ENCODE data around the gene ZBTB21. TPM values are rescaled to one million over a fixed set of nuclear protein-coding genes. Genes with fewer than 3 reads are reported as not detected.

Gene ZBTB21
- total and polyA plus RNA-seq, 2 of the 4 experiments (the other 2 are of a cell fraction): 6.8 to 12.0 TPM

DNA sequence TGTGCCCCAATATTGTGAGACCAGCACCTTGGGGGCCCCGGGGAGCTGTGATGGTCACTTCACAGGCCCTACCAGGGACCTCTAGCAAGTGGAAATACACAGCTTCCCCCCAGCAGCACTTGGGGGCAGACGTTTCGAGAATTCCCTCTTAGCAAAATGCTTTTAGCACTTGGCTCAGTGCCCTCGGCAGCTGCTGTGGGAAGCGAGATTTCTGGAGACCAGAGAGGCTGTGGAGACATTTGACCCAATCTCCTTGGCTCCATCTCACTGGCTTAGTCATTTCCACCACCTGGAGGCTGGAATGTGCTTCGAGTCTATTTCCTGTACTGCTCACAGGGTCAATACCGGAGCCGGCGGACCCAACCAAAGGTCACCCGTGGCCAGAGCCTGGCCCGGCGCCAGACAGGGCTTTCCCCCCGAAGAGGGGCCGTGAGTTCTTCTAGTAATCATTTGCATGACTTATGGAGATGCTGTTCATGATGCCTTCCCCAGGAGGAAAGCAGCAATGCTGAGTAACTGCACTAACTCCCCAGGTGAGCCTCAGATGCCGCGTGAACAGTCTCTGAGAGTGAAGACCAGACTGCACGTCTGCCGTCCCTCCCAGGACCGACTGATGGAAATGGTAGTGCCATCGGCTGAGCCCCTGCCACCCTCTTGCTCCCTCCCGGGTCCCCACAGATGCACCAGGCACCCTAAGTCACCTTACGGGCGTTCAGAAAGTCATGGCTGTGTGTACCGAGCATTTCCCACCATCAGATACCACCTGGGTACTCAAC lies 52.0 kb downstream of the ZBTB21 start:
- dilution Hi-C loops (cut with HindIII; ENCODE audit: low sequenced_read_pairs, unreplicated experiment): no loop called here
- Histone ChIP-seq H3K4me2 (ENCODE audit: low read depth, low read length) (peak overlapping the region; percentile 34), H2BK20ac (ENCODE audit: low read depth, low read length) (peak overlapping the region; percentile 96), H3K9me3 (ENCODE audit: control insufficient read depth, insufficient read depth, low read length) (no peaks in the 10 kb centered on the region), H3K18ac (ENCODE audit: low read depth, low read length) (peak overlapping the region; percentile 74), H3K27me3 (ENCODE audit: control insufficient read depth, insufficient read depth, low read length) (no peaks in the 10 kb centered on the region), H3K9me1 (ENCODE audit: insufficient read depth, low read length) (peaks cover 30% of the 10 kb centered on the region), H3K79me1 (ENCODE audit: low read depth in 1 of 2, low read length in 2 of 2) (peaks cover 0 to 17% of the 10 kb centered on the region in 2 experiments; a peak in 2 of 4 replicates), H3K14ac (replicated peaks; ENCODE audit: low read depth, low read length) (peak overlapping the region; percentile 70), H2BK120ac (ENCODE audit: low read depth, low read length) (peak overlapping the region; percentile 87), H2BK5ac (ENCODE audit: low read depth, low read length, poor library complexity, severe bottlenecking) (peak overlapping the region; percentile 93), H3K4ac (ENCODE audit: low read depth, low read length) (peak overlapping the region; percentile 96), H3K56ac (ENCODE audit: extremely low read depth, insufficient read depth, low read length) (peak overlapping the region; percentile 65), H3K23ac (ENCODE audit: low read depth, low read length) (peak overlapping the region; percentile 55; the same call in 1 of the 2 replicates), H3K27ac (ENCODE audit: insufficient read depth, low read length) (peak overlapping the region; percentile 65), H2AK9ac (replicated peaks; ENCODE audit: low read depth, low read length, poor library complexity) (peak overlapping the region; percentile 44), H2BK15ac (ENCODE audit: low read depth, low read length) (peak overlapping the region; percentile 90; the same call in 1 of the 3 replicates), H2AFZ (replicated peaks; ENCODE audit: low read length, poor library complexity) (peak overlapping the region; percentile 73), H3K4me1 (ENCODE audit: control insufficient read depth, insufficient read depth, low read length) (peaks cover 19% of the 10 kb centered on the region), H4K91ac (ENCODE audit: insufficient read depth, low read depth, low read length) (peak overlapping the region; percentile 86), H3K9ac (ENCODE audit: low read depth, low read length) (no peak overlapping the region), H4K20me1 (ENCODE audit: insufficient read depth, low read length) (no peaks in the 10 kb centered on the region), H3K36me3 (ENCODE audit: control insufficient read depth, insufficient read depth, low read length) (no peaks in the 10 kb centered on the region), H3K4me3 (ENCODE audit: insufficient read depth, low read depth, low read length) (no peak overlapping the region), H4K5ac (ENCODE audit: low read depth, low read length) (peak overlapping the region; percentile 61; the same call in 1 of the 2 replicates), H4K8ac (ENCODE audit: low read depth in 2 of 2, low read length in 2 of 2) (peak overlapping the region; percentile 53 to 79), H2AK5ac (ENCODE audit: low read depth, low read length) (peak overlapping the region; percentile 97)
- in situ Hi-C loops (cut with MboI; ENCODE audit: low sequenced_read_pairs): no loop called here
- DNase-seq: peak; percentile 98
- POLR2A ChIA-PET (ENCODE audit: unreplicated experiment): no interaction called here
- intact Hi-C loops (cut with micrococcal nuclease): loop anchor here (2.0 to 5.0 kb wide), 2 partner anchors 45 to 159 kb away; no protein-coding TSS in a partner anchor
- peak; percentile 21 for ATAC-seq (ENCODE audit: low read depth)
- BruUV-seq (replicated peaks): no TSS peak
- CTCF ChIA-PET: interaction anchor here (0.9 to 1.2 kb wide), 3 partner anchors 53 to 159 kb away, joined by 3 to 4 read pairs (median 4); no protein-coding TSS in a partner anchor
- 54% methylated on average over 9 of the region's 24 CpGs; no CpG with 5 or more reads in 1 of the 2 experiments for WGBS, 2 experiments (ENCODE audit: extremely low coverage in 2 of 2, insufficient read length in 1 of 2)
- TF ChIP-seq CEBPB (IDR thresholded peaks at IDR 0.05; ENCODE audit: low read depth, low read length) (no peak), SMC3 (IDR thresholded peaks at IDR 0.05; ENCODE audit: low read depth, low read length) (no peak), MAFK (IDR thresholded peaks at IDR 0.05; ENCODE audit: low read depth, low read length) (no peak), POLR2A (IDR thresholded peaks at IDR 0.05; ENCODE audit: low read depth, low read length) (no peak), ELK1 (IDR thresholded peaks at IDR 0.05; ENCODE audit: borderline replicate concordance, low read depth, low read length) (no peak), BHLHE40 (IDR thresholded peaks at IDR 0.05; ENCODE audit: low read depth, low read length) (no peak), RFX5 (IDR thresholded peaks at IDR 0.05; ENCODE audit: low read depth, low read length) (no peak), MAZ (IDR thresholded peaks at IDR 0.05; ENCODE audit: borderline replicate concordance, low read depth, low read length) (no peak), RAD21 (IDR thresholded peaks at IDR 0.05; ENCODE audit: low read length) (peak; percentile 37), CHD1 (IDR thresholded peaks at IDR 0.05; ENCODE audit: low read depth, low read length) (0 out of 2 replicates have a peak, but pooled peaks have one; percentile 49), FOS (IDR thresholded peaks at IDR 0.05; ENCODE audit: low read depth, low read length) (peak; percentile 47; the same call in 1 of the 2 replicates), CTCF (conservative IDR thresholded peaks at IDR 0.05; ENCODE audit: low read depth, low read length) (peak; percentile 58), MXI1 (IDR thresholded peaks at IDR 0.05; ENCODE audit: borderline replicate concordance, low read depth, low read length) (no peak)
- TF ChIP-seq, protein P1, sequence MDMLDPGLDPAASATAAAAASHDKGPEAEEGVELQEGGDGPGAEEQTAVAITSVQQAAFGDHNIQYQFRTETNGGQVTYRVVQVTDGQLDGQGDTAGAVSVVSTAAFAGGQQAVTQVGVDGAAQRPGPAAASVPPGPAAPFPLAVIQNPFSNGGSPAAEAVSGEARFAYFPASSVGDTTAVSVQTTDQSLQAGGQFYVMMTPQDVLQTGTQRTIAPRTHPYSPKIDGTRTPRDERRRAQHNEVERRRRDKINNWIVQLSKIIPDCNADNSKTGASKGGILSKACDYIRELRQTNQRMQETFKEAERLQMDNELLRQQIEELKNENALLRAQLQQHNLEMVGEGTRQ (IDR thresholded peaks at IDR 0.05; ENCODE audit: low read depth, low read length): no peak
